BJ (cell line): ENCODE data around the gene LYRM4. TPM values are rescaled to one million over a fixed set of nuclear protein-coding genes. Genes with fewer than 3 reads are reported as not detected.
A peak's percentile ranks its signal among the peaks of the same experiment; 100 is the strongest.

ENCODE experiments used
- CTCF ChIA-PET: fragments of 350-600 bp; formaldehyde crosslinking; extraction: SDS; loops from one replicate; lab custom pipeline; 2021; ENCODE audit warnings: antibody characterized with exemption, inconsistent platforms; lab: Yijun Ruan, JAX
- POLR2A ChIA-PET: fragments of 300-600 bp; sonication (Branson Sonifier 250); formaldehyde crosslinking; extraction: SDS; loops from one replicate; lab custom pipeline; 2021; ENCODE audit warnings: antibody characterized with exemption; lab: Charles Lee
- DNase-seq: peaks from one replicate; pipeline ENCODE4 v3.0.0-alpha.2; 2011; ENCODE audit warnings: low read depth
- H3K27me3 ChIP-seq: 2 replicates; pipeline ENCODE4 v1.6.0; 2011; ENCODE audit warnings: low read length; ENCODE audit not compliant: control insufficient read depth, insufficient read depth
- H3K36me3 ChIP-seq: 2 replicates; pipeline ENCODE4 v1.5.1; 2011; ENCODE audit warnings: low read length; ENCODE audit not compliant: control insufficient read depth, insufficient read depth
- H3K4me3 ChIP-seq: 2 replicates; pipeline ENCODE4 v1.5.1; 2011; ENCODE audit warnings: low read depth, mild to moderate bottlenecking, control low read depth, low read length
- CTCF ChIP-seq: IDR thresholded peaks from 2 replicates; pipeline ENCODE4 v1.5.1; 2011; ENCODE audit warnings: low read depth, mild to moderate bottlenecking, control low read depth, inconsistent platforms, low read length, moderate library complexity; ENCODE audit not compliant: insufficient read depth
- polyA plus RNA-seq: library from polyadenylated mRNA; depleted of rRNA; stranded (reverse); fragments of >200 nt; gene quantifications from 2 replicates; pipeline ENCODE4 v1.2.3, GENCODE V29; 2011

Gene LYRM4
- polyA plus RNA-seq, 1 experiment = 29.0 TPM

DNA sequence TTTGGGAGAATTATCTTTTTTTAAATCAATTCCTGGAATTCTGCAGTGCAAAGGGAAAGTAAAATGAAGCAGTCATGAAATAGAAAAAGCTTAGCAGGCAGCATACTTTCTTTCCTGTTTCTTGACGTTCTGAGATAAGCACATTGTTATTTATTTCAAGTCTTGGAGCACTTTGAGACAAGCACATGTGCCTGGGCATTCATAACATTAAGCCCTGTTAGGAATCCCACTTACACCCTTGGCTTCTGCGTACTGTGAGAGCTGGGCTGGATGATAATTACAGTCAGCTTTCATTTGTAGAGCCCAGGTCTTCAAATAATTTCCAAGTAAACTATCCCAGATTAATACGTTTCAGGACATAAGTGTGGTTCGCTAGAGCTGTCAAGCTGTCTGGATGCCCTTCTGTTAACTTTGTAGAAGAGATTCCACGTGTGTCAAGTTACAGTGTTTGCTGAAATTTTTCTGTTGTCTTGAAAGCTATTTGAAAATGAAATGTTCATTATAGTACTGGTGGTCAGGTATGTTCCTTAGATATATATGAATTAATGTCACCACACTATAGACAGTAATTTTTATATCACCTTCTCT is 9.4 kb upstream of the LYRM4 start:
- Histone ChIP-seq H3K4me3 (no peak overlapping the region), H3K27me3 (no peaks in the 10 kb centered on the region), H3K36me3 (no peaks in the 10 kb centered on the region)
- ChIA-PET CTCF (no interaction called here), POLR2A (no interaction called here)
- DNase-seq = no peak
- no peak for TF ChIP-seq CTCF

DNA sequence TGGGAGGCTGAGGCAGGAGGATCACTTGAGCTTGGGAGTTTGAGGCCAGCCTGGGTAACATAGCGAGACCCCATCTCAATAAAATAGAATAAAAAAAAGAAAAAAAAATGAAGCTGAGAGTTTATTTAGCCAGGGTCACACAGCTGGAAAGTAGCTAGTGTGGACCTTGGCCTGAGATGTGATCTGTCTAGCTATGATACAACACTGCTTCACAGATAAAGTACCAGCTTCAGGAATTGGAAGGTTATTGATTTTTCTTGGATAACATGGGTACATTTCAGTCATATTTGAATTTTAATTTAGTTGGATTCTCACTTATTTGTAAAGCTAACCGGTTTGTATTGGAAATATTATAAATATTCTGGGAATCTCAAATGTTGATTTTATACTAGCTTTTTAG is 5.7 kb upstream of the LYRM4 start:
- Histone ChIP-seq H3K36me3 (no peaks in the 10 kb centered on the region), H3K4me3 (no peak overlapping the region), H3K27me3 (no peaks in the 10 kb centered on the region)
- DNase-seq = no peak
- no peak for TF ChIP-seq CTCF
- CTCF ChIA-PET = interaction anchor here (0.7 to 1.6 kb wide), 5 partner anchors 9 to 123 kb away, joined by 3 to 7 read pairs (median 3); no protein-coding TSS in a partner anchor
- POLR2A ChIA-PET = no interaction called here

DNA sequence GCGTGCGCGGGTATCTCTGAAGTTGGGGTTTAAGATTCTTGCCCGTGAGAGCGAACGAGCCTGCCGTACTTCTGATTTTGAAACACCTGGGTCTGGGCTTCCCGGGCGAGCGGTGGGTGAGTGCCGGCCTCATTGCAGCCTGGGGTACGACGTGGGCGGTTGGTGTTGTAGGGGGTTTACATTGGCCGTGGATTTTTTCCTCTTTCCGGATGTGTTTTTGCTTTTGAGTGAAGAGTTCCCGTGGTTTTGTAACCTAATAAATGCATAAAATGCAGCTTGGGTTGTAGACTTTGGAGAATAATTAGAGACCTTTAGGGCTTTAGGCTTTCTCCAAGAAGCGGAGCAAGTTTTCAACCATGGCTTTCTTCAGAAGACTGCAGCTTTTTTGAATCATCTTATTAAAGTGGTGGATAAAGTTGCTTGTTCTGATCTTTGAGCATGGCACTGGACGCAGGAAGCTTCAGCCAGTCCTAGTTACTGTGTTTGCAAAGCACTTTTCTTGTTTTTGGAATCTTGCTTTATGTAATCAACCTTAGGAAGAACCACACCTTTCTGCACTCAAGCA is 877 bp upstream of the LYRM4 start:
- TF ChIP-seq CTCF = no peak
- no peaks in the 10 kb centered on the region for H3K27me3 ChIP-seq
- no peaks in the 10 kb centered on the region for H3K36me3 ChIP-seq
- DNase-seq = no peak
- ChIA-PET CTCF (interaction anchor here (1.0 to 1.2 kb wide), 2 partner anchors 25 to 118 kb away, joined by 3 read pairs; no protein-coding TSS in a partner anchor), POLR2A (no interaction called here)
- H3K4me3 ChIP-seq = peak overlapping the region; percentile 54

DNA sequence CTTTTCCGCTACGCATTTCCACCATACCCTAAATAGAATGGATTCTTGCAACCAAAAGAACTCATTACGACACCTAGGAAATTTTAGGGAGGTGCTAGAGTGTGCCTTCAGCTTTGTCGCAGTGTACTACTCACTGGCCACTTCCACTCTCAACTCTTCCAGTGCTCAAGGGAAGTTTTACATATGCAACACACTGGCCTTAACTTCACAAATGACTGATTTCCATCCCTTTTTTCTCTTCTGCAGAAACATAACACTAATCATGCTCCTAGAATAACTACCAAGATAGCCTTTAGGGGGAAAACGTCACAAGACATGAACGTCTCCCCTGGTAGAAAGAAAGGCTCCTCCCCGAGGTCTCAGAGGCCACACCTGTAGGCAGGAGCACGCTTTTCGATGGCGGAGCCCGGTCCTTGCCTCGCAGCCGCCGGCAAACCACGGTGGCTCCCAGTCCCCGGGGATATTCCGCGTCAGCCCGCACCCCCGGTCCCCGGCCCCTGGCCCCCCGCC is 584 bp downstream of the LYRM4 start:
- Histone ChIP-seq H3K4me3 (peak overlapping the region; percentile 54), H3K36me3 (no peaks in the 10 kb centered on the region), H3K27me3 (no peaks in the 10 kb centered on the region)
- CTCF ChIA-PET = no interaction called here
- TF ChIP-seq CTCF = no peak
- POLR2A ChIA-PET = no interaction called here
- DNase-seq = no peak

DNA sequence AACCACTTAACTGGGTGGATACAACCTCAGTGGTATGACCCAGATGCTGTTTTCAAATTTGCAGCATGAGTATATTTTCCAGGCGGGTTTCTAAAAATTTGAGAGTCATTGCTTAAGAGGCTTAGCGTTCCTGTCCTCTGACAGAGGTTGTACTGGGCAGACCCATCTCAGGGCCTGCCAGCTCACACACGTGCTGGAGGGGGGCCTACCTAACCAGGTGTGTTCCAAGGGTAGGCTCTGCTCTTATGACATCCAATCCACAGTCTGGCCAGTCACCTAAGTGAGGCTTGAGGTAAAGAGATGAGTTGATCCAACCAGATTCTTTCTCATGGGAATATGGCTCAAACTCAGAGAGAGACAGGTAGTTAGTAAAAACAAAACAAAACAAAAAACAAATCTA is 1.3 kb downstream of the LYRM4 start:
- TF ChIP-seq CTCF = no peak
- Histone ChIP-seq H3K27me3 (no peaks in the 10 kb centered on the region), H3K4me3 (0 out of 2 replicates have a peak overlapping the region, but pooled peaks have one; percentile 54), H3K36me3 (no peaks in the 10 kb centered on the region)
- CTCF ChIA-PET = interaction anchor here (1.3 kb wide), 1 partner anchor 10 kb away, joined by 3 read pairs; no protein-coding TSS in a partner anchor
- POLR2A ChIA-PET = no interaction called here
- DNase-seq = no peak
